Hepatocyte (in vitro differentiated cells): ENCODE measurements around the gene HSDL2. TPM values are rescaled to one million over a fixed set of nuclear protein-coding genes. Genes with fewer than 3 reads are reported as not detected.

Experiments used
- DNase-seq: peaks from one replicate; pipeline ENCODE4 v3.0.0-alpha.2; 2016; ENCODE audit warnings: low spot score
- H2AFZ ChIP-seq: fragments of 200-600 bp; sonication (generic); 2 replicates; pipeline ENCODE4 v1.6.0; 2016; ENCODE audit warnings: antibody characterized with exemption, mild to moderate bottlenecking
- H3K27ac ChIP-seq: fragments of 200-600 bp; sonication (generic); 2 replicates; pipeline ENCODE4 v1.5.1; 2016; ENCODE audit warnings: mild to moderate bottlenecking
- H3K27me3 ChIP-seq: fragments of 200-600 bp; sonication (generic); 2 replicates; pipeline ENCODE4 v1.6.1; 2016
- H3K36me3 ChIP-seq: fragments of 200-600 bp; sonication (generic); replicated peaks from 2 replicates; pipeline ENCODE4 v1.5.1; 2016; ENCODE audit warnings: low read depth; ENCODE audit not compliant: insufficient read depth
- H3K4me1 ChIP-seq: fragments of 200-600 bp; sonication (generic); 2 replicates; pipeline ENCODE4 v1.5.1; 2016; ENCODE audit warnings: mild to moderate bottlenecking, moderate library complexity; ENCODE audit not compliant: insufficient read depth
- H3K4me2 ChIP-seq: fragments of 200-600 bp; sonication (generic); 2 replicates; pipeline ENCODE4 v1.6.0; 2016
- H3K4me3 ChIP-seq: fragments of 200-600 bp; sonication (generic); 2 replicates; pipeline ENCODE4 v1.5.1; 2016; ENCODE audit warnings: mild to moderate bottlenecking
- H3K79me2 ChIP-seq: fragments of 200-600 bp; sonication (generic); 2 replicates; pipeline ENCODE4 v1.6.0; 2017; ENCODE audit warnings: mild to moderate bottlenecking
- H3K9me2 ChIP-seq: fragments of 200-600 bp; sonication (generic); replicated peaks from 2 replicates; pipeline ENCODE4 v1.6.0; 2017; ENCODE audit warnings: mild to moderate bottlenecking; ENCODE audit not compliant: insufficient read depth
- H3K9me3 ChIP-seq: fragments of 200-600 bp; sonication (generic); 2 replicates; pipeline ENCODE4 v1.5.1; 2016; ENCODE audit warnings: low read depth, mild to moderate bottlenecking
- H4K20me1 ChIP-seq: fragments of 200-600 bp; sonication (generic); 2 replicates; pipeline ENCODE4 v1.6.0; 2016; ENCODE audit warnings: mild to moderate bottlenecking; ENCODE audit not compliant: insufficient read depth, poor library complexity, severe bottlenecking
- EZH2 ChIP-seq: fragments of 200-600 bp; sonication (generic); IDR thresholded peaks from 2 replicates; pipeline ENCODE4 v1.6.1; 2016; ENCODE audit warnings: antibody characterized with exemption, mild to moderate bottlenecking, borderline replicate concordance
- EZH2phosphoT487 ChIP-seq: fragments of 200-600 bp; sonication (generic); IDR thresholded peaks from one replicate; pipeline ENCODE4 v1.6.1; 2018; ENCODE audit warnings: antibody characterized with exemption, mild to moderate bottlenecking, low read depth, moderate library complexity; ENCODE audit not compliant: unreplicated experiment, severe bottlenecking
- WGBS: methylation state at CpG from one replicate; pipeline ENCODE4 v1.1.6; 2016; ENCODE audit warnings: low lambda C conversion rate; ENCODE audit errors: missing lambda C conversion rate; 5-methylcytosine and 5-hydroxymethylcytosine counted together
- polyA plus RNA-seq: library from polyadenylated mRNA; unstranded; fragments of >200 nt; fragmentation: Nextera tagmentation; extraction: Ambion mirVana; gene quantifications from 2 replicates; pipeline ENCODE4 v1.2.1, GENCODE V29; 2016
- total RNA-seq: library from RNA; depleted of rRNA; stranded (reverse); fragments of >200 nt; gene quantifications from 2 replicates; pipeline ENCODE4 v1.2.3, GENCODE V29; 2014
- TF ChIP-seq, protein P1 (sequence below): fragments of 200-600 bp; sonication (generic); IDR thresholded peaks from 2 replicates; pipeline ENCODE4 v1.5.1; 2016; ENCODE audit warnings: antibody characterized with exemption, mild to moderate bottlenecking; ENCODE audit not compliant: poor library complexity

The HSDL2 gene
- total and polyA plus RNA-seq, 2 experiments from 2014 or later: 50.0 to 97.3 TPM

- Histone ChIP-seq H3K27me3 (no peaks in the 10 kb centered on the region), H3K4me3 (no peak overlapping the region), H3K79me2 (peaks cover 72% of the 10 kb centered on the region), H3K27ac (peak overlapping the region; percentile 32), H3K4me1 (peaks cover 31% of the 10 kb centered on the region), H4K20me1 (no peaks in the 10 kb centered on the region), H3K4me2 (peak overlapping the region; percentile 71), H2AFZ (no peak overlapping the region), H3K9me3 (peaks cover 9% of the 10 kb centered on the region), H3K36me3 (no peaks in the 10 kb centered on the region), H3K9me2 (no peaks in the 10 kb centered on the region)
- 30% methylated on average over 4 of the region's 4 CpGs for WGBS
- DNase-seq: peak; percentile 25
- no peak for TF ChIP-seq EZH2phosphoT487
- no peak for TF ChIP-seq EZH2
- TF ChIP-seq, protein P1, sequence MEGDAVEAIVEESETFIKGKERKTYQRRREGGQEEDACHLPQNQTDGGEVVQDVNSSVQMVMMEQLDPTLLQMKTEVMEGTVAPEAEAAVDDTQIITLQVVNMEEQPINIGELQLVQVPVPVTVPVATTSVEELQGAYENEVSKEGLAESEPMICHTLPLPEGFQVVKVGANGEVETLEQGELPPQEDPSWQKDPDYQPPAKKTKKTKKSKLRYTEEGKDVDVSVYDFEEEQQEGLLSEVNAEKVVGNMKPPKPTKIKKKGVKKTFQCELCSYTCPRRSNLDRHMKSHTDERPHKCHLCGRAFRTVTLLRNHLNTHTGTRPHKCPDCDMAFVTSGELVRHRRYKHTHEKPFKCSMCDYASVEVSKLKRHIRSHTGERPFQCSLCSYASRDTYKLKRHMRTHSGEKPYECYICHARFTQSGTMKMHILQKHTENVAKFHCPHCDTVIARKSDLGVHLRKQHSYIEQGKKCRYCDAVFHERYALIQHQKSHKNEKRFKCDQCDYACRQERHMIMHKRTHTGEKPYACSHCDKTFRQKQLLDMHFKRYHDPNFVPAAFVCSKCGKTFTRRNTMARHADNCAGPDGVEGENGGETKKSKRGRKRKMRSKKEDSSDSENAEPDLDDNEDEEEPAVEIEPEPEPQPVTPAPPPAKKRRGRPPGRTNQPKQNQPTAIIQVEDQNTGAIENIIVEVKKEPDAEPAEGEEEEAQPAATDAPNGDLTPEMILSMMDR: no peak
Observed at GRCh38 chr9:112489876-112490666, 110.2 kb downstream of the HSDL2 start.

GRCh38 chr9:112493393-112494137 lies 113.7 kb downstream of the HSDL2 start:
- no peaks in the 10 kb centered on the region for H4K20me1 ChIP-seq
- 88% methylated on average over 1 of the region's 1 CpG for WGBS
- H3K27me3 ChIP-seq: no peaks in the 10 kb centered on the region
- H3K79me2 ChIP-seq: peaks cover 96% of the 10 kb centered on the region
- peaks cover 12% of the 10 kb centered on the region for H3K9me3 ChIP-seq
- H3K4me1 ChIP-seq: peaks cover 26% of the 10 kb centered on the region
- no peak for TF ChIP-seq EZH2phosphoT487
- no peak for TF ChIP-seq EZH2
- TF ChIP-seq, protein P1: no peak
- H2AFZ ChIP-seq: no peak overlapping the region
- H3K4me2 ChIP-seq: no peak overlapping the region
- no peak overlapping the region for H3K27ac ChIP-seq
- no peak overlapping the region for H3K4me3 ChIP-seq
- no peak for DNase-seq
- H3K9me2 ChIP-seq: no peaks in the 10 kb centered on the region
- no peaks in the 10 kb centered on the region for H3K36me3 ChIP-seq

GRCh38 chr9:112494153-112494552 lies 114.2 kb downstream of the HSDL2 start:
- peaks cover 12% of the 10 kb centered on the region for H3K9me3 ChIP-seq
- no peaks in the 10 kb centered on the region for H4K20me1 ChIP-seq
- no peak overlapping the region for H3K4me3 ChIP-seq
- TF ChIP-seq EZH2 (no peak), EZH2phosphoT487 (no peak)
- TF ChIP-seq, protein P1: no peak
- peaks cover 96% of the 10 kb centered on the region for H3K79me2 ChIP-seq
- H3K27ac ChIP-seq: no peak overlapping the region
- no peak overlapping the region for H3K4me2 ChIP-seq
- H3K36me3 ChIP-seq: no peaks in the 10 kb centered on the region
- WGBS: 100% methylated on average over 1 of the region's 1 CpG
- no peak for DNase-seq
- H3K27me3 ChIP-seq: no peaks in the 10 kb centered on the region
- peaks cover 20% of the 10 kb centered on the region for H3K4me1 ChIP-seq
- H3K9me2 ChIP-seq: no peaks in the 10 kb centered on the region
- H2AFZ ChIP-seq: no peak overlapping the region
